HL-60/S4 (cell line): Measurements from ENCODE around the gene CAMSAP2.

Experiments used
- in situ Hi-C: fragments of 300-500 bp; cut with MboI; formaldehyde crosslinking; loops from 2 replicates; pipeline ENCODE4 v1.14.3; 2022; ENCODE audit warnings: low sequenced_read_pairs

The CAMSAP2 gene

GRCh38 chr1:200874694-200875093 lies 136.0 kb downstream of the CAMSAP2 start:
- in situ Hi-C loops, result no loop called here

- in situ Hi-C loops, result no loop called here
Observed at GRCh38 chr1:200875416-200875815, 136.7 kb downstream of the CAMSAP2 start.

- in situ Hi-C loops, result no loop called here
Observed at GRCh38 chr1:200877010-200877409, 138.3 kb downstream of the CAMSAP2 start.

- in situ Hi-C loops, result no loop called here
Observed at GRCh38 chr1:200877839-200878551, 139.3 kb downstream of the CAMSAP2 start.

- in situ Hi-C loops, result no loop called here
Observed at GRCh38 chr1:200880212-200880611, 141.5 kb downstream of the CAMSAP2 start.

- in situ Hi-C loops, result no loop called here
Observed at GRCh38 chr1:200883118-200883517, 144.4 kb downstream of the CAMSAP2 start.

GRCh38 chr1:200885623-200886402 lies 147.1 kb downstream of the CAMSAP2 start:
- in situ Hi-C loops, result no loop called here

- in situ Hi-C loops, result no loop called here
Observed at GRCh38 chr1:200886594-200886993, 147.9 kb downstream of the CAMSAP2 start.

- in situ Hi-C loops, result no loop called here
Observed at GRCh38 chr1:200887036-200887435, 148.3 kb downstream of the CAMSAP2 start.

GRCh38 chr1:200887772-200888348 lies 149.2 kb downstream of the CAMSAP2 start:
- in situ Hi-C loops, result no loop called here

GRCh38 chr1:200888349-200888838 lies 149.7 kb downstream of the CAMSAP2 start:
- in situ Hi-C loops, result no loop called here

GRCh38 chr1:200889571-200889970 lies 150.9 kb downstream of the CAMSAP2 start:
- in situ Hi-C loops, result no loop called here

GRCh38 chr1:200890027-200890426 lies 151.3 kb downstream of the CAMSAP2 start:
- in situ Hi-C loops, result no loop called here

GRCh38 chr1:200890818-200891773 lies 152.4 kb downstream of the CAMSAP2 start:
- in situ Hi-C loops, result no loop called here

- in situ Hi-C loops, result no loop called here
Observed at GRCh38 chr1:200891774-200892157, 153.1 kb downstream of the CAMSAP2 start.

- in situ Hi-C loops, result no loop called here
Observed at GRCh38 chr1:200892546-200892945, 153.9 kb downstream of the CAMSAP2 start.

GRCh38 chr1:200892958-200893357 lies 154.3 kb downstream of the CAMSAP2 start:
- in situ Hi-C loops, result no loop called here

- in situ Hi-C loops, result no loop called here
Observed at GRCh38 chr1:200893411-200893901, 154.8 kb downstream of the CAMSAP2 start.

- in situ Hi-C loops, result no loop called here
Observed at GRCh38 chr1:200894712-200895442, 156.2 kb downstream of the CAMSAP2 start, which contains the start of gene INAVA. Gene INAVA (plus strand): TSS chr1:200894900. CDS start chr1:200898401, 3,501 bp downstream.

GRCh38 chr1:200895443-200895789 lies 156.7 kb downstream of the CAMSAP2 start:
- in situ Hi-C loops, result no loop called here
